HK-2 (cell line): ENCODE results near the gene MYPN.
"Not testable (repeated sequence)": the region's sequence is repeated elsewhere in the genome, so short reads cannot be mapped to it uniquely, and the experiment has no call there.

Source experiments
- DNase-seq: peaks from one replicate; pipeline ENCODE4 v3.0.0-alpha.2; 2018; ENCODE audit not compliant: unreplicated experiment

MYPN gene

GRCh38 chr10:68231106-68231816 lies 122.0 kb downstream of the MYPN start:
- peak; percentile 87 for DNase-seq

GRCh38 chr10:68231817-68232251 lies 122.5 kb downstream of the MYPN start, which contains the start of gene ATOH7:
Gene ATOH7 (minus strand): TSS chr10:68232113. CDS start chr10:68231677, 436 bp downstream.
- DNase-seq, result no peak

GRCh38 chr10:68233046-68233445 lies 123.8 kb downstream of the MYPN start:
- no peak for DNase-seq

- DNase-seq, result no peak
These were observed 125.8 kb downstream of the MYPN start for GRCh38 chr10:68235111-68235510.

- DNase-seq, result no peak
These were observed 126.3 kb downstream of the MYPN start for GRCh38 chr10:68235581-68235980.

- DNase-seq, result no peak
These were observed 127.9 kb downstream of the MYPN start for GRCh38 chr10:68237173-68237572.

- DNase-seq, result no peak
These were observed 129.1 kb downstream of the MYPN start for GRCh38 chr10:68238371-68238770.

- DNase-seq, result no peak
These were observed 129.8 kb downstream of the MYPN start for GRCh38 chr10:68239069-68239468.

- no peak for DNase-seq
These were observed 130.4 kb downstream of the MYPN start for GRCh38 chr10:68239596-68240150.

GRCh38 chr10:68242051-68242450 lies 132.8 kb downstream of the MYPN start:
- DNase-seq, result no peak

- DNase-seq, result not testable (repeated sequence)
These were observed 137.1 kb downstream of the MYPN start for GRCh38 chr10:68246397-68246796.

- DNase-seq, result no peak
These were observed 138.6 kb downstream of the MYPN start for GRCh38 chr10:68247931-68248330.

GRCh38 chr10:68249297-68249696 lies 140.0 kb downstream of the MYPN start:
- DNase-seq, result no peak

- DNase-seq, result no peak
These were observed 141.9 kb downstream of the MYPN start for GRCh38 chr10:68251151-68251550.

- no peak for DNase-seq
These were observed 142.6 kb downstream of the MYPN start for GRCh38 chr10:68251625-68252495.

- no peak for DNase-seq
These were observed 144.1 kb downstream of the MYPN start for GRCh38 chr10:68253346-68253745.

GRCh38 chr10:68261132-68261856 lies 152.0 kb downstream of the MYPN start:
- DNase-seq, result no peak
